Vagina (tissue), 2 donors: ENCODE data around the gene CDK5R2.

Source experiments
- CTCF ChIP-seq, 3 experiments: fragments of 450-650 bp in 2 of 3; fragments of 200-600 bp in 1 of 3; sonication (generic) in 1 of 3; IDR thresholded peaks; one replicate each; pipeline ENCODE4 v1.5.1; 2017 to 2019; ENCODE audit warnings: antibody characterized with exemption in 3 of 3, mild to moderate bottlenecking in 2 of 3, moderate library complexity in 2 of 3
- POLR2A ChIP-seq, 2 donors: fragments of 450-650 bp; IDR thresholded peaks; one replicate each; pipeline ENCODE4 v1.6.1; 2017; ENCODE audit warnings: antibody characterized with exemption in 2 of 2, mild to moderate bottlenecking in 2 of 2, moderate library complexity in 2 of 2
- POLR2AphosphoS5 ChIP-seq, 2 donors: sonication (generic); formaldehyde crosslinking; IDR thresholded peaks; one replicate each; pipeline ENCODE4 v1.9.0; 2017; ENCODE audit warnings: antibody characterized with exemption in 2 of 2, mild to moderate bottlenecking in 2 of 2, low read depth in 1 of 2; ENCODE audit not compliant: insufficient read depth in 1 of 2

- no peak for TF ChIP-seq CTCF (IDR thresholded peaks at IDR 0.05)
- no peak for TF ChIP-seq POLR2AphosphoS5 (IDR thresholded peaks at IDR 0.05; ENCODE audit: insufficient read depth in 1 of 2, low read depth in 1 of 2)
- no peak for TF ChIP-seq POLR2A (IDR thresholded peaks at IDR 0.05)
Observed at GRCh38 chr2:218958276-218958675, 1.2 kb upstream of the CDK5R2 start.
